Activated T-cell treated with anti-CD3 and anti-CD28 coated beads, Interleukin-2, amount 50 U/mL, for 1 hour (primary cell): ENCODE data around the gene FHL2.

Source experiments
- DNase-seq: peaks from one replicate; pipeline ENCODE4 v3.0.0-alpha.2; 2020

The FHL2 gene

GRCh38 chr2:105376789-105377240, 22.0 kb downstream of the FHL2 start:
- no peak for DNase-seq

- DNase-seq: no peak
Measured at GRCh38 chr2:105376010-105376409, 22.8 kb downstream of the FHL2 start.

- no peak for DNase-seq
Measured at GRCh38 chr2:105375001-105375561, 23.8 kb downstream of the FHL2 start.

- no peak for DNase-seq
Measured at GRCh38 chr2:105373895-105374401, 24.9 kb downstream of the FHL2 start.

GRCh38 chr2:105373344-105373781, 25.5 kb downstream of the FHL2 start:
- no peak for DNase-seq

GRCh38 chr2:105371810-105372209, 27.0 kb downstream of the FHL2 start:
- no peak for DNase-seq

- no peak for DNase-seq
Measured at GRCh38 chr2:105371156-105371555, 27.7 kb downstream of the FHL2 start.

- DNase-seq: peak; percentile 86
Measured at GRCh38 chr2:105369777-105370690, 28.8 kb downstream of the FHL2 start.

- DNase-seq: no peak
Measured at GRCh38 chr2:105368759-105369408, 30.0 kb downstream of the FHL2 start.

- DNase-seq: no peak
Measured at GRCh38 chr2:105365206-105365605, 33.6 kb downstream of the FHL2 start.

- no peak for DNase-seq
Measured at GRCh38 chr2:105364436-105365139, 34.3 kb downstream of the FHL2 start.

- DNase-seq: no peak
Measured at GRCh38 chr2:105362862-105363591, 35.8 kb downstream of the FHL2 start.

- peak; percentile 38 for DNase-seq
Measured at GRCh38 chr2:105361102-105361889, 37.6 kb downstream of the FHL2 start.

GRCh38 chr2:105358593-105358992, 40.3 kb downstream of the FHL2 start:
- DNase-seq: no peak

- no peak for DNase-seq
Measured at GRCh38 chr2:105357122-105357521, 41.7 kb downstream of the FHL2 start.

GRCh38 chr2:105344704-105345345, 54.0 kb downstream of the FHL2 start:
- no peak for DNase-seq

- DNase-seq: no peak
Measured at GRCh38 chr2:105339414-105339813, 59.4 kb downstream of the FHL2 start.

- no peak for DNase-seq
Measured at GRCh38 chr2:105338020-105338385, 60.8 kb downstream of the FHL2 start.

- peak; percentile 90 for DNase-seq
Measured at GRCh38 chr2:105337122-105338019, 61.5 kb downstream of the FHL2 start, which contains the start of gene C2orf49. Gene C2orf49, plus strand, starts transcription at chr2:105337540. Its CDS starts 48 bp downstream, at chr2:105337588.

GRCh38 chr2:105336786-105337121, 62.1 kb downstream of the FHL2 start:
- no peak for DNase-seq
